Neural cell (in vitro differentiated cells): ENCODE results near the gene PGBD5. TPM values are rescaled to one million over a fixed set of nuclear protein-coding genes. Genes with fewer than 3 reads are reported as not detected.

Experiments used
- H2AFZ ChIP-seq: fragments of 200-600, 300-800 bp; sonication (generic), shearing (Covaris generic); 2 replicates; pipeline ENCODE4 v1.6.0; 2014; ENCODE audit warnings: low read depth, mild to moderate bottlenecking, antibody characterized with exemption, low read length, moderate library complexity
- H3F3A ChIP-seq: fragments of 200-600 bp; shearing (Covaris generic); 2 replicates; pipeline ENCODE4 v1.6.1; 2016; ENCODE audit warnings: mild to moderate bottlenecking, moderate library complexity, mixed read lengths, antibody characterized with exemption, low read length; ENCODE audit not compliant: insufficient read depth, poor library complexity, severe bottlenecking
- H3K27ac ChIP-seq: fragments of 200-600, 300-800 bp; sonication (generic), shearing (Covaris generic); 2 replicates; pipeline ENCODE4 v1.5.1; 2014; ENCODE audit warnings: mild to moderate bottlenecking, low read length, moderate library complexity
- H3K27me3 ChIP-seq: fragments of 300-800, 200-600 bp; sonication (generic), shearing (Covaris generic); 2 replicates; pipeline ENCODE4 v1.6.0; 2014; ENCODE audit warnings: mild to moderate bottlenecking, low read depth, low read length, moderate library complexity; ENCODE audit not compliant: insufficient read depth
- H3K36me3 ChIP-seq: fragments of 300-800, 200-600 bp; sonication (generic), shearing (Covaris generic); 2 replicates; pipeline ENCODE4 v1.5.1; 2014; ENCODE audit warnings: mild to moderate bottlenecking, antibody characterized with exemption, low read length, moderate library complexity; ENCODE audit not compliant: insufficient read depth
- H3K4me2 ChIP-seq: fragments of 300-800, 200-600 bp; sonication (generic), shearing (Covaris generic); 2 replicates; pipeline ENCODE4 v1.6.0; 2014; ENCODE audit warnings: mild to moderate bottlenecking, low read length
- H3K4me3 ChIP-seq: fragments of 300-800, 200-600 bp; sonication (generic), shearing (Covaris generic); 2 replicates; pipeline ENCODE4 v1.5.1; 2014; ENCODE audit warnings: mild to moderate bottlenecking, low read length, moderate library complexity
- H3K79me2 ChIP-seq: fragments of 200-600 bp; shearing (Covaris generic); replicated peaks from 2 replicates; pipeline ENCODE4 v1.6.0; 2014; ENCODE audit warnings: mild to moderate bottlenecking, low read length, moderate library complexity; ENCODE audit not compliant: insufficient read depth
- H3K9ac ChIP-seq: fragments of 300-800, 200-600 bp; sonication (generic), shearing (Covaris generic); 2 replicates; pipeline ENCODE4 v1.6.1; 2016; ENCODE audit warnings: mild to moderate bottlenecking, low read length, mixed read lengths
- H3K9me2 ChIP-seq: fragments of 200-600 bp; shearing (Covaris generic); 2 replicates; pipeline ENCODE4 v1.6.1; 2016; ENCODE audit warnings: mild to moderate bottlenecking, low read length, mixed read lengths; ENCODE audit not compliant: insufficient read depth
- H3K9me3 ChIP-seq: fragments of 200-600, 300-800 bp; sonication (generic), shearing (Covaris generic); 2 replicates; pipeline ENCODE4 v1.6.1; 2016; ENCODE audit warnings: mild to moderate bottlenecking, mixed run types, low read length, moderate library complexity, mixed read lengths
- H4K20me1 ChIP-seq: fragments of 200-600 bp; shearing (Covaris generic); 2 replicates; pipeline ENCODE4 v1.6.1; 2016; ENCODE audit warnings: mild to moderate bottlenecking, mixed run types; ENCODE audit not compliant: insufficient read depth
- CTCF ChIP-seq: fragments of 450-650 bp; IDR thresholded peaks from 2 replicates; pipeline ENCODE4 v1.5.1; 2014; ENCODE audit warnings: antibody characterized with exemption, mild to moderate bottlenecking, moderate library complexity; ENCODE audit not compliant: poor library complexity, severe bottlenecking
- EP300 ChIP-seq: fragments of 450-650 bp; conservative IDR thresholded peaks from 2 replicates; pipeline ENCODE4 v1.6.1; 2014; ENCODE audit warnings: antibody characterized with exemption, mild to moderate bottlenecking, moderate library complexity; ENCODE audit not compliant: poor library complexity, severe bottlenecking
- EZH2 ChIP-seq: fragments of 200-600, 300-800 bp; shearing (Covaris generic), sonication (generic); IDR thresholded peaks from 2 replicates; pipeline ENCODE4 v1.6.1; 2014; ENCODE audit warnings: antibody characterized with exemption, low read length, borderline replicate concordance, mild to moderate bottlenecking; ENCODE audit not compliant: insufficient read depth, poor library complexity, severe bottlenecking
- MXI1 ChIP-seq: fragments of 450-650 bp; conservative IDR thresholded peaks from 2 replicates; pipeline ENCODE4 v1.6.1; 2014; ENCODE audit warnings: antibody characterized with exemption, mild to moderate bottlenecking; ENCODE audit not compliant: poor library complexity, severe bottlenecking
- POLR2AphosphoS5 ChIP-seq: IDR thresholded peaks from 2 replicates; pipeline ENCODE4 v1.6.1; 2012
- RAD21 ChIP-seq: fragments of 450-650 bp; conservative IDR thresholded peaks from 2 replicates; pipeline ENCODE4 v1.6.1; 2014; ENCODE audit warnings: antibody characterized with exemption, mild to moderate bottlenecking, moderate library complexity
- REST ChIP-seq: IDR thresholded peaks from 2 replicates; pipeline ENCODE4 v1.6.1; 2012; ENCODE audit warnings: borderline replicate concordance
- SMC3 ChIP-seq: fragments of 450-650 bp; conservative IDR thresholded peaks from 2 replicates; pipeline ENCODE4 v1.6.1; 2014; ENCODE audit warnings: antibody characterized with exemption, mild to moderate bottlenecking, moderate library complexity; ENCODE audit not compliant: poor library complexity
- TAF1 ChIP-seq: IDR thresholded peaks from 2 replicates; pipeline ENCODE4 v1.6.1; 2012; ENCODE audit warnings: low read depth
- polyA plus RNA-seq: library from polyadenylated mRNA; depleted of rRNA; stranded (reverse); fragments of >200 nt; gene quantifications from 2 replicates; pipeline ENCODE4 v1.2.3, GENCODE V29; 2014

PGBD5 gene
- polyA plus RNA-seq, 1 donor from 2014 or later, result 16.3 TPM

- Histone ChIP-seq H4K20me1 (no peaks in the 10 kb centered on the region), H3K27me3 (no peaks in the 10 kb centered on the region), H3K36me3 (peaks cover under 1% of the 10 kb centered on the region), H3K9ac (no peak overlapping the region), H3K4me2 (no peak overlapping the region), H3K9me2 (no peaks in the 10 kb centered on the region), H2AFZ (no peak overlapping the region), H3K9me3 (no peaks in the 10 kb centered on the region), H3K4me3 (no peak overlapping the region), H3F3A (no peaks in the 10 kb centered on the region), H3K79me2 (no peaks in the 10 kb centered on the region), H3K27ac (no peak overlapping the region)
- TF ChIP-seq EZH2, result no peak
- no peak for TF ChIP-seq SMC3
- no peak for TF ChIP-seq TAF1
- no peak for TF ChIP-seq RAD21
- TF ChIP-seq CTCF, result no peak
- no peak for TF ChIP-seq EP300
- no peak for TF ChIP-seq MXI1
- TF ChIP-seq REST, result no peak
- TF ChIP-seq POLR2AphosphoS5, result no peak
Measured at GRCh38 chr1:230342019-230342418, 84.1 kb downstream of the PGBD5 start.

- no peaks in the 10 kb centered on the region for H3K27me3 ChIP-seq
- no peaks in the 10 kb centered on the region for H4K20me1 ChIP-seq
- no peaks in the 10 kb centered on the region for H3F3A ChIP-seq
- no peak for TF ChIP-seq EP300
- TF ChIP-seq SMC3, result no peak
- no peak for TF ChIP-seq CTCF
- TF ChIP-seq EZH2, result no peak
- no peak for TF ChIP-seq REST
- no peak overlapping the region for H3K4me3 ChIP-seq
- H3K9ac ChIP-seq, result no peak overlapping the region
- H3K4me2 ChIP-seq, result no peak overlapping the region
- H3K27ac ChIP-seq, result no peak overlapping the region
- no peak overlapping the region for H2AFZ ChIP-seq
- no peaks in the 10 kb centered on the region for H3K9me2 ChIP-seq
- peaks cover 5% of the 10 kb centered on the region for H3K36me3 ChIP-seq
- H3K9me3 ChIP-seq, result no peaks in the 10 kb centered on the region
- H3K79me2 ChIP-seq, result no peaks in the 10 kb centered on the region
Measured at GRCh38 chr1:230341162-230341546, 85.0 kb downstream of the PGBD5 start.
